Middle frontal gyrus (tissue), 1 donor: Measurements from ENCODE around the gene CCDC178.
"Not testable (repeated sequence)": the region's sequence is repeated elsewhere in the genome, so short reads cannot be mapped to it uniquely, and the experiment has no call there.

ENCODE experiments used
- DNase-seq: peaks from one replicate; pipeline ENCODE4 v3.0.0-alpha.2; 2015; ENCODE audit warnings: low spot score; ENCODE audit errors: extremely low spot score

Gene CCDC178

GRCh38 chr18:33212363-33212762, 228.2 kb downstream of the CCDC178 start:
- no peak for DNase-seq

- DNase-seq: no peak
These were observed 229.8 kb downstream of the CCDC178 start for GRCh38 chr18:33210575-33211189.

GRCh38 chr18:33205777-33206176, 234.7 kb downstream of the CCDC178 start:
- DNase-seq: no peak

- no peak for DNase-seq
These were observed 239.0 kb downstream of the CCDC178 start for GRCh38 chr18:33201509-33201926.

- DNase-seq: no peak
These were observed 244.7 kb downstream of the CCDC178 start for GRCh38 chr18:33195795-33196194.

- no peak for DNase-seq
These were observed 245.7 kb downstream of the CCDC178 start for GRCh38 chr18:33194793-33195192.

- DNase-seq: no peak
These were observed 255.6 kb downstream of the CCDC178 start for GRCh38 chr18:33184958-33185357.

GRCh38 chr18:33184175-33184574, 256.3 kb downstream of the CCDC178 start:
- no peak for DNase-seq

- DNase-seq: no peak
These were observed 257.4 kb downstream of the CCDC178 start for GRCh38 chr18:33183136-33183535.

- DNase-seq: no peak
These were observed 259.5 kb downstream of the CCDC178 start for GRCh38 chr18:33181016-33181415.

- no peak for DNase-seq
These were observed 271.3 kb downstream of the CCDC178 start for GRCh38 chr18:33169218-33169617.

- not testable (repeated sequence) for DNase-seq
These were observed 276.4 kb downstream of the CCDC178 start for GRCh38 chr18:33164121-33164520.

GRCh38 chr18:33161131-33161530, 279.4 kb downstream of the CCDC178 start:
- DNase-seq: no peak

GRCh38 chr18:33159151-33159550, 281.4 kb downstream of the CCDC178 start:
- no peak for DNase-seq

- DNase-seq: no peak
These were observed 282.6 kb downstream of the CCDC178 start for GRCh38 chr18:33157893-33158292.

- DNase-seq: no peak
These were observed 283.5 kb downstream of the CCDC178 start for GRCh38 chr18:33156906-33157470.

- DNase-seq: no peak
These were observed 286.5 kb downstream of the CCDC178 start for GRCh38 chr18:33154049-33154448.

GRCh38 chr18:33152376-33152775, 288.1 kb downstream of the CCDC178 start:
- DNase-seq: no peak

GRCh38 chr18:33147811-33148210, 292.7 kb downstream of the CCDC178 start:
- not testable (repeated sequence) for DNase-seq

GRCh38 chr18:33146014-33146413, 294.5 kb downstream of the CCDC178 start:
- no peak for DNase-seq

- DNase-seq: no peak
These were observed 304.4 kb downstream of the CCDC178 start for GRCh38 chr18:33135951-33136660.

GRCh38 chr18:33132657-33133056, 307.9 kb downstream of the CCDC178 start:
- DNase-seq: no peak

GRCh38 chr18:33128581-33128980, 311.9 kb downstream of the CCDC178 start:
- DNase-seq: no peak
